PC-3 (cell line): ENCODE results near the gene EXOC6B. TPM values are rescaled to one million over a fixed set of nuclear protein-coding genes. Genes with fewer than 3 reads are reported as not detected.

Experiments
- ATAC-seq: fragments of 200-7000 bp; cut with Tn5 transposase; 2 replicates; pipeline ENCODE4 v1.9.1; 2020; ENCODE audit warnings: mild to moderate bottlenecking, moderate library complexity
- BruUV-seq: library from RNA; stranded (reverse); fragments of 400-500 nt; replicated peaks from 2 replicates; lab custom pipeline; 2021; lab: Mats Ljungman, UMichigan
- CTCF ChIA-PET: fragments of 300-600 bp; sonication (Branson Sonifier 250); formaldehyde crosslinking; loops from one replicate; lab custom pipeline; 2022; ENCODE audit warnings: antibody characterized with exemption; lab: Charles Lee
- POLR2A ChIA-PET: fragments of 300-600 bp; sonication (Branson Sonifier 250); formaldehyde crosslinking; loops from one replicate; lab custom pipeline; 2022; ENCODE audit warnings: antibody characterized with exemption; ENCODE audit not compliant: unreplicated experiment; lab: Charles Lee
- DNase-seq: peaks from one replicate; pipeline ENCODE4 v3.0.0-alpha.2; 2015
- H2AFZ ChIP-seq: fragments of 300-600 bp; sonication (generic); 2 replicates; pipeline ENCODE4 v1.6.0; 2016; ENCODE audit warnings: antibody characterized with exemption, low read length
- H3F3A ChIP-seq: fragments of 300-600 bp; sonication (generic); one replicate; pipeline ENCODE4 v1.6.0; 2017; ENCODE audit warnings: antibody characterized with exemption, low read length, control low read depth, mild to moderate bottlenecking; ENCODE audit not compliant: unreplicated experiment
- H3K27ac ChIP-seq: fragments of 300-600 bp; sonication (generic); 2 replicates; pipeline ENCODE4 v1.5.1; 2016; ENCODE audit warnings: mild to moderate bottlenecking, low read length
- H3K27me3 ChIP-seq: fragments of 300-600 bp; sonication (generic); 2 replicates; pipeline ENCODE4 v1.6.1; 2016; ENCODE audit warnings: low read length, mixed read lengths
- H3K36me3 ChIP-seq: fragments of 300-600 bp; sonication (generic); 2 replicates; pipeline ENCODE4 v1.6.1; 2016; ENCODE audit warnings: low read depth, mixed run types, low read length, mixed read lengths
- H3K4me1 ChIP-seq: fragments of 300-600 bp; sonication (generic); 2 replicates; pipeline ENCODE4 v1.5.1; 2016; ENCODE audit warnings: low read length; ENCODE audit not compliant: insufficient read depth
- H3K4me2 ChIP-seq: fragments of 300-600 bp; sonication (generic); 2 replicates; pipeline ENCODE4 v1.6.0; 2016; ENCODE audit warnings: low read length
- H3K4me3 ChIP-seq: fragments of 300-600 bp; sonication (generic); 2 replicates; pipeline ENCODE4 v1.5.1; 2016; ENCODE audit warnings: mild to moderate bottlenecking, low read length, mixed read lengths
- H3K79me2 ChIP-seq: fragments of 300-600 bp; sonication (generic); 2 replicates; pipeline ENCODE4 v1.6.1; 2017; ENCODE audit warnings: low read length, mixed read lengths
- H3K9ac ChIP-seq: fragments of 300-600 bp; sonication (generic); 2 replicates; pipeline ENCODE4 v1.6.0; 2016; ENCODE audit warnings: mild to moderate bottlenecking, low read length
- H3K9me2 ChIP-seq: fragments of 300-600 bp; sonication (generic); replicated peaks from 2 replicates; pipeline ENCODE4 v1.6.1; 2016; ENCODE audit warnings: mixed run types, low read length, mixed read lengths
- H3K9me3 ChIP-seq: fragments of 300-600 bp; sonication (generic); 2 replicates; pipeline ENCODE4 v1.6.1; 2016; ENCODE audit warnings: low read length, mixed read lengths
- H4K20me1 ChIP-seq: fragments of 300-600 bp; sonication (generic); 2 replicates; pipeline ENCODE4 v1.6.1; 2016; ENCODE audit warnings: low read length, mixed read lengths
- EZH2 ChIP-seq: fragments of 300-600 bp; sonication (generic); IDR thresholded peaks from one replicate; pipeline ENCODE4 v1.6.1; 2017; ENCODE audit warnings: antibody characterized with exemption, mild to moderate bottlenecking, low read length; ENCODE audit not compliant: unreplicated experiment
- EZH2phosphoT487 ChIP-seq: fragments of 300-600 bp; sonication (generic); IDR thresholded peaks from 2 replicates; pipeline ENCODE4 v1.6.1; 2018; ENCODE audit warnings: mild to moderate bottlenecking, antibody characterized with exemption, low read length, borderline replicate concordance
- intact Hi-C: fragments of 100-400 bp; cut with micrococcal nuclease; formaldehyde crosslinking; loops from 2 replicates; pipeline ENCODE4 v1.9.0; 2023
- total RNA-seq: library from RNA; depleted of rRNA; stranded (reverse); fragments of >200 nt; gene quantifications from 2 replicates; pipeline ENCODE4 v1.2.3, GENCODE V29; 2014
- TF ChIP-seq, protein P1 (sequence below): fragments of 300-600 bp; sonication (generic); conservative IDR thresholded peaks from 2 replicates; pipeline ENCODE4 v1.5.1; 2017; ENCODE audit warnings: antibody characterized with exemption, low read depth, mild to moderate bottlenecking, low read length

EXOC6B gene
- total RNA-seq, 1 experiment from 2014 or later, result 13.9 TPM

DNA sequence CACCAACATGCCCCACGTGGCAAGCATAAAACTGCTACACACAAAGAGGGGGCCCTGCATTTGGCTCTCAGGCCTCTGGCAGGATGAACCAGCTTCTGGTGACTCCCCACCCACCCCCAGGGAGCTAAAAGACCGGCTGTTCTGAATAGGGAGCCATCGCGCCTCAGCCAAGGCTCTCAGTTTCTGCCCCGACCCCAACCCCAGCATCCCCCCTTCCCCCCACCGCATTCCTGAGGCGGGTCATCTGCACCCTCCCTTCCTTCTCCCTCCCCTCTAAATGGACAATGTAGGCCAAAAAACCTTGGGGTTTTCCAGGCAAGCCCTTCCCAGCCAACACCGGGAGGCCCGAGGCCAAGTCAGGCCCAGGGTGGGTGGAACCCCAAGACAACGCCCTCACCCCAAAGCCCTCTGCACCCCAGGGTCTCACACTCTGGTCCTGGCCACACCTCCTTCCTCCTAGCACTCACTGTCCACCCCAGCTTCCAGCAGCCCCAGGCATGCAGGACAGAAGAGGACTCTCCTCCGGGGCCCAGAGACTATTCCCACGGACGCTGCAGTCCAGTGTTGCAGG is 683.9 kb downstream of the EXOC6B start:
- Histone ChIP-seq H3K9me2 (no peaks in the 10 kb centered on the region), H3K27ac (no peak overlapping the region), H3K36me3 (no peaks in the 10 kb centered on the region), H3K4me3 (no peak overlapping the region), H3K4me1 (peaks cover 15% of the 10 kb centered on the region), H3K9ac (no peak overlapping the region), H3F3A (no peaks in the 10 kb centered on the region), H2AFZ (no peak overlapping the region), H4K20me1 (no peaks in the 10 kb centered on the region), H3K27me3 (peaks cover 7% of the 10 kb centered on the region), H3K9me3 (no peaks in the 10 kb centered on the region), H3K79me2 (no peaks in the 10 kb centered on the region), H3K4me2 (no peak overlapping the region)
- ChIA-PET CTCF (no interaction called here), POLR2A (interaction anchor here (0.7 kb wide), 1 partner anchor 597 kb away, joined by 3 read pairs; no protein-coding TSS in a partner anchor)
- ATAC-seq (no peak), DNase-seq (no peak)
- intact Hi-C loops, result no loop called here
- TF ChIP-seq EZH2 (no peak), EZH2phosphoT487 (no peak)
- TF ChIP-seq, protein P1, sequence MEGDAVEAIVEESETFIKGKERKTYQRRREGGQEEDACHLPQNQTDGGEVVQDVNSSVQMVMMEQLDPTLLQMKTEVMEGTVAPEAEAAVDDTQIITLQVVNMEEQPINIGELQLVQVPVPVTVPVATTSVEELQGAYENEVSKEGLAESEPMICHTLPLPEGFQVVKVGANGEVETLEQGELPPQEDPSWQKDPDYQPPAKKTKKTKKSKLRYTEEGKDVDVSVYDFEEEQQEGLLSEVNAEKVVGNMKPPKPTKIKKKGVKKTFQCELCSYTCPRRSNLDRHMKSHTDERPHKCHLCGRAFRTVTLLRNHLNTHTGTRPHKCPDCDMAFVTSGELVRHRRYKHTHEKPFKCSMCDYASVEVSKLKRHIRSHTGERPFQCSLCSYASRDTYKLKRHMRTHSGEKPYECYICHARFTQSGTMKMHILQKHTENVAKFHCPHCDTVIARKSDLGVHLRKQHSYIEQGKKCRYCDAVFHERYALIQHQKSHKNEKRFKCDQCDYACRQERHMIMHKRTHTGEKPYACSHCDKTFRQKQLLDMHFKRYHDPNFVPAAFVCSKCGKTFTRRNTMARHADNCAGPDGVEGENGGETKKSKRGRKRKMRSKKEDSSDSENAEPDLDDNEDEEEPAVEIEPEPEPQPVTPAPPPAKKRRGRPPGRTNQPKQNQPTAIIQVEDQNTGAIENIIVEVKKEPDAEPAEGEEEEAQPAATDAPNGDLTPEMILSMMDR, result no peak
- no TSS peak for BruUV-seq

DNA sequence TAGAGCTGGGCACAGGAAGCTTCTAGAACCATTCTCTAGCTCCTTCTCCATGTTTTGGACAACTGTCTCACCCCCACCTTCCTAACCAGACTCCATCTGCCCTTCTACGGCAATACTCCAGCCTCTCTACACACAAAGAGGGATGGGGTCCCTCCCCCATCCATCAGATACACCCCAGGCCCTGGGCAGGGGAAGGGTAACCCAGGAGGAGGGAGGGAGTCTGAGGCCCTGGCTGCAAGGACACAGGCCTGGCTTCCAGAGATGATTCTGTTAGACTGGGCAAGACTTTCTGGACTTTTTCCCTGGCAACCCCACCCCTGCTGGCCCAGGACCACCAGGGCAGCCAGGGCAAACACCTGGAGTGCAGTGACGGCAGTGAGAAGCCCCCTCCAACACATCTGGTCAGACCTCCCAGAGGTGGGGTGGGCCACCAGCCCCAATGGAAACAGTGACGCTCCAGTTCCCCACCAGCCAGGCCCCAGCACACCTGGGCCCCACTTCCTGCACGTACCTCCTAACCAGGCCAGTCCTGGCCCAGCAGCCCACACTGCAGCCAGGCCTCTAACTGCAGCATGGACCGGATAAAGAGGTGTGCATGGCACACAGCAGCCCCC is 684.7 kb downstream of the EXOC6B start:
- CTCF ChIA-PET, result no interaction called here

More for the DNA sequence above, 684.7 kb downstream of the EXOC6B start:
- no peaks in the 10 kb centered on the region for H3K9me3 ChIP-seq
- intact Hi-C loops, result no loop called here
- no peaks in the 10 kb centered on the region for H3K79me2 ChIP-seq
- H3K9ac ChIP-seq, result no peak overlapping the region
- H3F3A ChIP-seq, result no peaks in the 10 kb centered on the region
- no peaks in the 10 kb centered on the region for H4K20me1 ChIP-seq
- no peak overlapping the region for H3K4me3 ChIP-seq
- peaks cover 15% of the 10 kb centered on the region for H3K4me1 ChIP-seq
- no TSS peak for BruUV-seq
- DNase-seq (no peak), ATAC-seq (no peak)
- no peak for TF ChIP-seq EZH2
- no peak for TF ChIP-seq EZH2phosphoT487
- TF ChIP-seq, protein P1, result no peak
- H3K27ac ChIP-seq, result no peak overlapping the region
- H3K36me3 ChIP-seq, result no peaks in the 10 kb centered on the region
- no peaks in the 10 kb centered on the region for H3K9me2 ChIP-seq
- no peak overlapping the region for H3K4me2 ChIP-seq
- POLR2A ChIA-PET, result interaction anchor here (0.7 kb wide), 1 partner anchor 596 kb away, joined by 3 read pairs; no protein-coding TSS in a partner anchor
- H3K27me3 ChIP-seq, result no peaks in the 10 kb centered on the region
- H2AFZ ChIP-seq, result no peak overlapping the region
